Esophagus muscularis mucosa (tissue), 4 donors: ENCODE data around the gene C16orf87. TPM values are rescaled to one million over a fixed set of nuclear protein-coding genes. Genes with fewer than 3 reads are reported as not detected.

ENCODE experiments used
- DNase-seq: peaks from one replicate; pipeline ENCODE4 v3.0.0-alpha.2; 2017; ENCODE audit errors: extremely low spot score
- H3K27ac ChIP-seq, 4 donors: fragments of 200-600 bp; sonication (generic); replicated peaks in 1 of 4; 1 replicate in 3 of 4; 2 replicates in 1 of 4; pipeline ENCODE4 v1.5.1; 2016 to 2019; ENCODE audit warnings: mild to moderate bottlenecking in 1 of 4
- H3K27me3 ChIP-seq, 4 donors: fragments of 200-600 bp; sonication (generic); one replicate each; pipeline versions ENCODE4 v1.5.1 to v1.6.0; 2016 to 2019
- H3K36me3 ChIP-seq, 4 donors: fragments of 200-600 bp; sonication (generic); one replicate each; pipeline ENCODE4 v1.5.1; 2016 to 2019
- H3K4me1 ChIP-seq, 4 donors: fragments of 200-600 bp; sonication (generic); one replicate each; pipeline ENCODE4 v1.5.1; 2016 to 2019
- H3K4me3 ChIP-seq, 4 donors: fragments of 200-600 bp; sonication (generic); 1 replicate in 2 of 4; 2 replicates in 2 of 4; pipeline ENCODE4 v1.5.1; 2016 to 2019; ENCODE audit warnings: mild to moderate bottlenecking in 4 of 4, moderate library complexity in 1 of 4
- H3K9me3 ChIP-seq, 4 donors: fragments of 200-600 bp; sonication (generic); 1 replicate in 3 of 4; 2 replicates in 1 of 4; pipeline ENCODE4 v1.5.1; 2016 to 2019
- CTCF ChIP-seq, 3 experiments: fragments of 200-600 bp in 2 of 3; fragments of 450-650 bp in 1 of 3; sonication (generic) in 2 of 3; IDR thresholded peaks; one replicate each; pipeline ENCODE4 v1.5.1; 2017 to 2019; ENCODE audit warnings: antibody characterized with exemption in 3 of 3, mild to moderate bottlenecking in 2 of 3, moderate library complexity in 1 of 3
- EP300 ChIP-seq: sonication (generic); formaldehyde crosslinking; IDR thresholded peaks from one replicate; pipeline ENCODE4 v1.6.1; 2017; ENCODE audit warnings: antibody characterized with exemption
- POLR2A ChIP-seq: fragments of 450-650 bp; IDR thresholded peaks from one replicate; pipeline ENCODE4 v1.6.1; 2017; ENCODE audit warnings: antibody characterized with exemption, moderate library complexity, mild to moderate bottlenecking, low read depth
- POLR2AphosphoS5 ChIP-seq, 2 donors: sonication (generic); formaldehyde crosslinking; IDR thresholded peaks; one replicate each; pipeline ENCODE4 v1.6.1; 2017; ENCODE audit warnings: antibody characterized with exemption in 2 of 2
- WGBS: methylation state at CpG from one replicate; pipeline ENCODE4 v1.1.5; 2018; 5-methylcytosine and 5-hydroxymethylcytosine counted together
- intact Hi-C: fragments of 100-400 bp; cut with DNase I; formaldehyde crosslinking; loops from one replicate; pipeline ENCODE4 v1.15.1; 2023
- total RNA-seq, 4 donors: library from RNA; depleted of rRNA; stranded (reverse); fragments of >200 nt; gene quantifications; one replicate each; pipeline versions ENCODE4 v1.1.0 to v1.2.1, GENCODE V29; 2016

Gene C16orf87
- total RNA-seq, 4 donors from 2014 or later = 7.0 to 11.2 (median 8.6) TPM

DNA sequence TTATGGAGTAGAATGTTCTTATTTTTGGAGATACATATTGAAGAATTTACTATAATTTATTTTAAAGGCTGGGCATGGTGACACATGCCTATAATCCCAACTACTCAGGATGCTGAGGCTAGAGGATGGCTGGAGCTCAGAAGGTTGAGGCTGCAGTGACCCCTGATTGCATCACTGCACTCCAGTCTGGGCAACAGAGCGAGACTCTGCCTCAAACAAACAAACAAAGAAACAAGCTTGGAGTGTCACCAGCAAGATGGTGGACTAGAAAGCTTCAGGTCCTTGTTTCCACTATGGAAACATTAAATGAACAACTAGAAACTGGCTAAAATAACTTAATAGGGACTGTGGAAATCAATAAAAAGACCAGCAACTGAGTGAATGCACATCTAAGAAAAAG lies 35.3 kb upstream of the C16orf87 start:
- Histone ChIP-seq H3K9me3 (no peaks in the 10 kb centered on the region), H3K4me3 (no peak overlapping the region), H3K27me3 (no peaks in the 10 kb centered on the region), H3K4me1 (no peaks in the 10 kb centered on the region), H3K36me3 (no peaks in the 10 kb centered on the region), H3K27ac (no peak overlapping the region)
- DNase-seq = no peak
- no peak for TF ChIP-seq POLR2AphosphoS5 (IDR thresholded peaks at IDR 0.05)
- intact Hi-C loops = no loop called here
- 63% methylated on average over 1 of the region's 1 CpG for WGBS

DNA sequence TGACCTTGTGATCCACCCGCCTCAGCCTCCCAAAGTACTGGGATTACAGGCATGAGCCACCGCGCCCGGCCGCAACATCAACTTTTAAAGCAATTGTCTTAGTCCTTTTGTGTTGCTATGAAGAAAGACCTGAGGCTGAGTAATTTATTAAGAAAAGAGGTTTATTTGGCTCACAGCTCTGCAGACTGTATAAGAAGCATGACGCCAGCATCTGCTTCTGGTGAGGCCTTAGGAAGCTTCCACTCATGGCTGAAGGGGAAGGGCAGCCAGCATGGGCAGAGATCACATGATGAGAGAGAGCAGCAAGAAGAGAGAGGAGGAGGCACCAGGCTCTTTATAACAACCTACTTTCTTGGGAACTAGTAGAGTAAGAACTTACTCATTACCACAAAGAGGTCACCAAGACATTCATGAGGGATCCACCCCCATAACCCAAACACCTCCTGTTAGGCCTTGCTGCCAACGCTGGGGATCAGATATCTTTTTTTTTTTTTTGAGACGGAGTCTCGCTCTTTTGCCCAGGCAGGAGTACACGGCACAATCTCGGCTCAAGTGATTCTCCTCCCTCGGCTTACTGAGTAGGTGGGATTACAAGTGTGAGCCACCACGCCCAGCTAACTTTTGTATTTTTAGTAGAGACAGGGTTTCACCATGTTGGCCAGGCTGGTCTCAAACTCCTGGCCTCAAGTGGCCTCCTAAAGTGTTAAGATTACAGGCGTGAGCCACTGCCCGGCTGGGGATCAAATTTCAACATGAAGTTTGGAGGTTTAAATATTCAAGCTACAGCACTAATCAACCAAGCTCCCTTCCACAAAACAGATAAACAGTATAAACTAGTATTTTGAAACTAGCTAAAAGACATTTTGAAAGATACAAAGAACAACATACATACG lies 31.8 kb upstream of the C16orf87 start:
- WGBS = 93% methylated on average over 16 of the region's 16 CpGs
- Histone ChIP-seq H3K27ac (no peak overlapping the region), H3K9me3 (no peaks in the 10 kb centered on the region), H3K4me3 (no peak overlapping the region), H3K27me3 (no peaks in the 10 kb centered on the region), H3K36me3 (no peaks in the 10 kb centered on the region), H3K4me1 (peaks cover 0 to 4% (median 3%) of the 10 kb centered on the region in 4 donors)
- intact Hi-C loops = no loop called here
- DNase-seq = no peak
- no peak for TF ChIP-seq EP300
- TF ChIP-seq POLR2A = no peak
- TF ChIP-seq CTCF (IDR thresholded peaks at IDR 0.05) = no peak
- TF ChIP-seq POLR2AphosphoS5 (IDR thresholded peaks at IDR 0.05) = no peak

DNA sequence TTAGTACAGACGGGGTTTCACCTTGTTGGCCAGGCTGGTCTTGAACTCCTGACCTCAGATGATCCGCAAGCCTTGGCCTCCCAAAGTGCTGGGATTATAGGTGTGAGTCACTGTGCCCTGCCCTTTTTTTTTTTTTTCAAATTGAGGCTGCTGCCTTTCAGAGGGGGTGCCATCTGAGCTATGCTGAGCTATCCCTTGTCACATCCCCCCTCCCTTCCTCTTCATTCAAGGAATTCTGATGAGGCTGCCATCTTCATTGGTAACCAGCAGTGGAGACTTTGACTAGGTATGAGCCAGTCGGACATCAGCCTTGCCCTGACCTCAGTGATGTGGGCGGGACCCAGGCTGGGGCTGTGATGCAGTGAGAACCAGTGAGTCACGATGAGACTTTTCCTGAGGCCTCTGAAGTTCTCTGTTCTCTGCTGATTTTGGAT lies 28.8 kb upstream of the C16orf87 start:
- H3K4me1 ChIP-seq = peaks cover 0 to 18% (median 15%) of the 10 kb centered on the region in 4 donors
- no peak overlapping the region for H3K4me3 ChIP-seq
- no peak for TF ChIP-seq EP300
- TF ChIP-seq CTCF (IDR thresholded peaks at IDR 0.05) = no peak
- no peak for TF ChIP-seq POLR2A
- TF ChIP-seq POLR2AphosphoS5 (IDR thresholded peaks at IDR 0.05) = no peak
- H3K9me3 ChIP-seq = no peaks in the 10 kb centered on the region
- 89% methylated on average over 5 of the region's 5 CpGs for WGBS
- intact Hi-C loops = no loop called here
- H3K36me3 ChIP-seq = no peaks in the 10 kb centered on the region
- no peak for DNase-seq
- H3K27ac ChIP-seq = no peak overlapping the region
- H3K27me3 ChIP-seq = no peaks in the 10 kb centered on the region

- WGBS = 94% methylated on average over 6 of the region's 6 CpGs
- no peak for DNase-seq
- Histone ChIP-seq H3K36me3 (no peaks in the 10 kb centered on the region), H3K9me3 (no peaks in the 10 kb centered on the region), H3K4me1 (peaks cover 0 to 18% (median 15%) of the 10 kb centered on the region in 4 donors), H3K27me3 (no peaks in the 10 kb centered on the region), H3K4me3 (no peak overlapping the region), H3K27ac (peak overlapping the region; percentile 13 to 67 (median 52))
- TF ChIP-seq EP300 (no peak), POLR2A (no peak)
- intact Hi-C loops = no loop called here
These were observed 27.2 kb upstream of the C16orf87 start for GRCh38 chr16:46858151-46858550.

- Histone ChIP-seq H3K27ac (peak overlapping the region; percentile 13 to 67 (median 52)), H3K36me3 (no peaks in the 10 kb centered on the region), H3K9me3 (no peaks in the 10 kb centered on the region), H3K27me3 (no peaks in the 10 kb centered on the region), H3K4me1 (peaks cover 0 to 18% (median 15%) of the 10 kb centered on the region in 4 donors), H3K4me3 (no peak overlapping the region)
- DNase-seq = no peak
- WGBS = 20% methylated on average over 6 of the region's 6 CpGs
- intact Hi-C loops = no loop called here
- TF ChIP-seq CTCF (IDR thresholded peaks at IDR 0.05) (peak; percentile 39 to 65 (median 42)), POLR2A (no peak), POLR2AphosphoS5 (IDR thresholded peaks at IDR 0.05) (no peak)
These were observed 26.5 kb upstream of the C16orf87 start for GRCh38 chr16:46857368-46857945.
